Measurements from ENCODE around the gene RWDD1.

Gene RWDD1

DNA sequence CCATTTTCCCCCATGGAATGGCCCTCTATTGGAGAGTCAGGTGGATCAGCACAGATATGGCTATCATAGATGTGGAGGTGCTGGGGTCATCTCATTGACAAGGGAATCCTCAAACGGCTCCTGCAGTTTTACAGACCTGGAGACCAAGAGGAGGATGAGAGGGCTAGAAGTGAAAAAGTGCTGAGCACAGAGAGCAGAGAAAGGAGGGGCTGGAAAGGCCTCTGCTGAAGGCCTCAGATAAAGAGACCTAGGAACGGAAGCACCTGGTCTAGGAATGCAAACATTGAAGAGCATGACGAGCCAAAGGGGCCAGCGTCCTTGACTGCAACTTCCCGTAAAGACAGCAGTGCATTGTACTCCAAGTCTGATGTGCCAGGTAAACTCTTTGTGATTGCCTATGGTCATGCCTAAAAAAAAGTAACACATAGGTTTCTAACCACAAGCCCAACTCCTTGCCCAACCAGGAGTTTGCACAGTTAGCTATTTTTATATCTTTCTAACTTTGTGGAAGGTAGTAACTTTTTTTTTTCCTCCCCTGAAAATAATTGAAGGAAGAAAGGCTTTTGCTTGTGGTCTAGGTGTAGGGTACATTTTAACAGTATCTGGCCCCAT lies 60.2 kb downstream of the RWDD1 start:
- H3K4me3 ChIP-seq (ENCODE audit: low read depth, low read length, poor library complexity, severe bottlenecking) = no peak overlapping the region
- H3K4me1 ChIP-seq (ENCODE audit: insufficient read depth, low read length, severe bottlenecking) = peaks cover 10% of the 10 kb centered on the region
- H3F3A ChIP-seq (ENCODE audit: insufficient read depth, low read length) = no peaks in the 10 kb centered on the region
- no peaks in the 10 kb centered on the region for H3K27me3 ChIP-seq (ENCODE audit: insufficient read depth, low read length)
- no peak overlapping the region for H3K4me2 ChIP-seq (ENCODE audit: low read length)
- no peaks in the 10 kb centered on the region for H3K9me2 ChIP-seq (ENCODE audit: low read depth, low read length)
- H3K9me3 ChIP-seq (ENCODE audit: low read length) = no peaks in the 10 kb centered on the region
- H2AFZ ChIP-seq (ENCODE audit: low read length) = no peak overlapping the region
- H4K20me1 ChIP-seq (ENCODE audit: insufficient read depth, low read length) = no peaks in the 10 kb centered on the region
- no peak overlapping the region for H3K9ac ChIP-seq (ENCODE audit: low read length)
- H3K79me2 ChIP-seq (ENCODE audit: insufficient read depth, low read length) = no peaks in the 10 kb centered on the region
- H3K27ac ChIP-seq (ENCODE audit: low read depth, low read length, poor library complexity, severe bottlenecking) = no peak overlapping the region
- H3K36me3 ChIP-seq (ENCODE audit: insufficient read depth, low read length) = peaks cover 22% of the 10 kb centered on the region
- TF ChIP-seq EZH2 (IDR thresholded peaks at IDR 0.05; ENCODE audit: borderline replicate concordance, low read length) = no peak
- TF ChIP-seq, protein P1, sequence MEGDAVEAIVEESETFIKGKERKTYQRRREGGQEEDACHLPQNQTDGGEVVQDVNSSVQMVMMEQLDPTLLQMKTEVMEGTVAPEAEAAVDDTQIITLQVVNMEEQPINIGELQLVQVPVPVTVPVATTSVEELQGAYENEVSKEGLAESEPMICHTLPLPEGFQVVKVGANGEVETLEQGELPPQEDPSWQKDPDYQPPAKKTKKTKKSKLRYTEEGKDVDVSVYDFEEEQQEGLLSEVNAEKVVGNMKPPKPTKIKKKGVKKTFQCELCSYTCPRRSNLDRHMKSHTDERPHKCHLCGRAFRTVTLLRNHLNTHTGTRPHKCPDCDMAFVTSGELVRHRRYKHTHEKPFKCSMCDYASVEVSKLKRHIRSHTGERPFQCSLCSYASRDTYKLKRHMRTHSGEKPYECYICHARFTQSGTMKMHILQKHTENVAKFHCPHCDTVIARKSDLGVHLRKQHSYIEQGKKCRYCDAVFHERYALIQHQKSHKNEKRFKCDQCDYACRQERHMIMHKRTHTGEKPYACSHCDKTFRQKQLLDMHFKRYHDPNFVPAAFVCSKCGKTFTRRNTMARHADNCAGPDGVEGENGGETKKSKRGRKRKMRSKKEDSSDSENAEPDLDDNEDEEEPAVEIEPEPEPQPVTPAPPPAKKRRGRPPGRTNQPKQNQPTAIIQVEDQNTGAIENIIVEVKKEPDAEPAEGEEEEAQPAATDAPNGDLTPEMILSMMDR (IDR thresholded peaks at IDR 0.05; ENCODE audit: low read length) = no peak

DNA sequence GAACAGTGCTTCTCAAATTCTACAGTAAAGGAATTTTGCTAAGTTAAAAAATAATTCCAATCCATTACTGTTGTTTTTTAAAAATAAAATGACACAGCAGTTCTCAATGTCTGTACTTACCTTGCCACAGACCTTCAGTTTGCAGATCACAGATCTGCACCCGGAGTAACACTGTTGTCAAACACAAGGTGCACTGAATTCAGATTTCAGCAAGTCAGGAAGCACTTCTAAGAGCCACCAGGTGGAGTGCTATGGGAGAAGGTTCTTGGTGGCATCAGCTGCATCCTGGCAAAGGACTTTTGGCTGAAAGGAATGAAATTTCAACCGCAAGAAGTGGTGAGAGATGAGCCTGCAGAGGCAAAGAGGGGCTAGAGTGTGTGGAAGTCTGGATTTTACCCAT lies 62.4 kb downstream of the RWDD1 start:
- Histone ChIP-seq H3K4me2 (ENCODE audit: low read length) (no peak overlapping the region), H3K36me3 (ENCODE audit: insufficient read depth, low read length) (peaks cover 27% of the 10 kb centered on the region)

More for the DNA sequence above, 62.4 kb downstream of the RWDD1 start:
- no peak overlapping the region for H3K9ac ChIP-seq (ENCODE audit: low read length)
- H3K27ac ChIP-seq (ENCODE audit: low read depth, low read length, poor library complexity, severe bottlenecking) = no peak overlapping the region
- no peaks in the 10 kb centered on the region for H3F3A ChIP-seq (ENCODE audit: insufficient read depth, low read length)
- peaks cover 10% of the 10 kb centered on the region for H3K4me1 ChIP-seq (ENCODE audit: insufficient read depth, low read length, severe bottlenecking)
- H4K20me1 ChIP-seq (ENCODE audit: insufficient read depth, low read length) = no peaks in the 10 kb centered on the region
- H3K27me3 ChIP-seq (ENCODE audit: insufficient read depth, low read length) = no peaks in the 10 kb centered on the region
- no peaks in the 10 kb centered on the region for H3K9me3 ChIP-seq (ENCODE audit: low read length)
- H3K9me2 ChIP-seq (ENCODE audit: low read depth, low read length) = no peaks in the 10 kb centered on the region
- no peaks in the 10 kb centered on the region for H3K79me2 ChIP-seq (ENCODE audit: insufficient read depth, low read length)
- TF ChIP-seq, protein P1 (IDR thresholded peaks at IDR 0.05; ENCODE audit: low read length) = peak; percentile 37; the same call in 1 of the 2 replicates
- TF ChIP-seq EZH2 (IDR thresholded peaks at IDR 0.05; ENCODE audit: borderline replicate concordance, low read length) = no peak
- H3K4me3 ChIP-seq (ENCODE audit: low read depth, low read length, poor library complexity, severe bottlenecking) = no peak overlapping the region
- H2AFZ ChIP-seq (ENCODE audit: low read length) = no peak overlapping the region
